ENCODE data around the gene CEP83.

CEP83 gene

GRCh38 chr12:94297876-94298505, 161.7 kb downstream of the CEP83 start:
- no peak for DNase-seq

GRCh38 chr12:94297096-94297699, 162.5 kb downstream of the CEP83 start:
- no peak for DNase-seq

- no peak for DNase-seq
Observed at GRCh38 chr12:94290353-94290752, 169.3 kb downstream of the CEP83 start.

- DNase-seq, result peak; percentile 42
Observed at GRCh38 chr12:94289461-94290312, 170.0 kb downstream of the CEP83 start.

GRCh38 chr12:94287245-94287628, 172.4 kb downstream of the CEP83 start:
- peak; percentile 29 for DNase-seq

GRCh38 chr12:94286583-94287244, 173.0 kb downstream of the CEP83 start:
- no peak for DNase-seq

- no peak for DNase-seq
Observed at GRCh38 chr12:94285943-94286582, 173.6 kb downstream of the CEP83 start.

- DNase-seq, result no peak
Observed at GRCh38 chr12:94284859-94285258, 174.8 kb downstream of the CEP83 start.

- DNase-seq, result no peak
Observed at GRCh38 chr12:94284046-94284445, 175.6 kb downstream of the CEP83 start.

- no peak for DNase-seq
Observed at GRCh38 chr12:94282675-94283074, 177.0 kb downstream of the CEP83 start.

GRCh38 chr12:94280063-94280462, 179.6 kb downstream of the CEP83 start:
- no peak for DNase-seq

GRCh38 chr12:94277426-94278000, 182.2 kb downstream of the CEP83 start:
- DNase-seq, result no peak

- DNase-seq, result no peak
Observed at GRCh38 chr12:94276725-94277124, 182.9 kb downstream of the CEP83 start.

GRCh38 chr12:94273272-94273671, 186.4 kb downstream of the CEP83 start:
- DNase-seq, result no peak

GRCh38 chr12:94272280-94272679, 187.4 kb downstream of the CEP83 start:
- no peak for DNase-seq

GRCh38 chr12:94271351-94271750, 188.3 kb downstream of the CEP83 start:
- no peak for DNase-seq

GRCh38 chr12:94269316-94269999, 190.2 kb downstream of the CEP83 start:
- no peak for DNase-seq

- DNase-seq, result no peak
Observed at GRCh38 chr12:94267921-94268471, 191.7 kb downstream of the CEP83 start.

- DNase-seq, result no peak
Observed at GRCh38 chr12:94267537-94267872, 192.2 kb downstream of the CEP83 start.

GRCh38 chr12:94266796-94267536, 192.7 kb downstream of the CEP83 start:
- no peak for DNase-seq

Data from NCI-H1105 treated with DMSO at 0.1 percent for 48 hours (cell line).